ENCODE data around the gene KL. TPM values are rescaled to one million over a fixed set of nuclear protein-coding genes. Genes with fewer than 3 reads are reported as not detected.

The KL gene
- polyA plus RNA-seq, 1 donor: 58.3 TPM

DNA sequence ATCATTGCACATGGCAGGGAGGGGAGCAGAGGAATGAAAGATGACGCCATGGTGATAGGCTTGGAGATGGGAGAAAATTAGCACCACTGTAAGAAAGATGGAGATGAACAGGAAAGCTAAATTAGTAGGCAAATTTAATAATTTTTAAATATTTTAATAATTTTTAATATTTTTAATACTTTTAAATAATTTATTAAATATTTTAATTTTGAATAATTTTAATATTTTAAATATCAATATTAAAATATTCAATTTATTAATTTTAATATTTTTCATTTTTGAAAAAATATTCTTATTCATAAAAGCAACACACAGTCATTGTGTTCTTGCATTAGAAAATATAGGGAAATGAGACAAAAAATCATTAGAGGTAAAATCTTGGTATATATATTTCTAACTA lies 15.9 kb upstream of the KL start:
- DNase-seq: no peak

DNA sequence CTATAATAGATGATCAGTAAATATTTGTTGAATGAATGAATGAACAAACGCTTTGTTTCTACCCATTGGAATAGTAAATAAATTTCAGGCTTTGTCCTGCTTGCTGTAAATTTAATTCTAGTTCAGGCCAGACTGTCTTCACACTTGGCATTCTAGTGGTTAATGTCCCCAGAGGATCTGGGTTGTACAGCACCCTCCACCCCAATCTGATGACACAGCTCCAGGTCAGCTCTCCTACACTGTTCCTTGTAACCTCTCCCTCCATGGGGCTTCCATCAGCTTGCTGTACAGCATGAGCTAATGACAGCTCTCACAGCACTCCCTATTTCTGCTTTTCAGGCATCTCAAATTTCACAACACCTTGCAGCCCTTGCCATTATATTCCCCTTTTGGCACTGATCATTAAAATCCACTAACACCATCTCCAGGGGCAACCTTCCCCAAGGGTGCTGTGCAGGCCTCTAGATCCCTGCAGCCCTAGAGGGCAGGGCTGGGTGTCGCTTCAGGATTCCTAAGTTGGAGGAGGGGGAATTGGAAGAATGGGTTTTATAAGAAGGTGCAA lies 12.7 kb upstream of the KL start:
- no peak for DNase-seq

GRCh38 chr13:33004511-33004910 lies 11.7 kb upstream of the KL start:
- no peak for DNase-seq

GRCh38 chr13:33006134-33006533 lies 10.1 kb upstream of the KL start:
- no peak for DNase-seq

- no peak for DNase-seq
Measured at GRCh38 chr13:33006638-33007037, 9.6 kb upstream of the KL start.

DNA sequence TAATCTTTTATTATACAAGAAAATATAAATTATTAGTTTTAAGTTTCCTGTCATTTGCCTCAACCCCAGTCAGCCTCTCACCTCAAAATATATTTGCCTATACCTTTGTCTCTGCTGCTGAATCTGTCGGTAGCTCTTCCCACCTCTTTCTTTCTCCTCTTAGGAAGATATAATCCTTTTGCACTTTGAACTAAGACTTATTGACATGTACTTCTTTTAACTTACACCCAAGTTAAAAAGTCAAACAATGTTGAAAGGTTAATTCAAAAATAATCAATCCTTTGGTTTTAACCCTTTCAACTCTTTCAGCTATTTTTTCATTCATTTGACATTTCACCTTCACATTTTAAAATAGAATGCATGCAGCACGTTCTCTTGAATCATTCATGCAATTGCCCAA lies 9.0 kb upstream of the KL start:
- DNase-seq: no peak

GRCh38 chr13:33007950-33008349 lies 8.3 kb upstream of the KL start:
- DNase-seq: no peak

GRCh38 chr13:33008946-33009722 lies 7.1 kb upstream of the KL start:
- no peak for DNase-seq

GRCh38 chr13:33011828-33012470 lies 4.3 kb upstream of the KL start:
- no peak for DNase-seq

GRCh38 chr13:33014291-33014690 lies 1.9 kb upstream of the KL start:
- no peak for DNase-seq

- no peak for DNase-seq
Measured at GRCh38 chr13:33015241-33015668, 968 bp upstream of the KL start.

GRCh38 chr13:33015791-33016323 lies 366 bp upstream of the KL start:
- peak; percentile 41 for DNase-seq

DNA sequence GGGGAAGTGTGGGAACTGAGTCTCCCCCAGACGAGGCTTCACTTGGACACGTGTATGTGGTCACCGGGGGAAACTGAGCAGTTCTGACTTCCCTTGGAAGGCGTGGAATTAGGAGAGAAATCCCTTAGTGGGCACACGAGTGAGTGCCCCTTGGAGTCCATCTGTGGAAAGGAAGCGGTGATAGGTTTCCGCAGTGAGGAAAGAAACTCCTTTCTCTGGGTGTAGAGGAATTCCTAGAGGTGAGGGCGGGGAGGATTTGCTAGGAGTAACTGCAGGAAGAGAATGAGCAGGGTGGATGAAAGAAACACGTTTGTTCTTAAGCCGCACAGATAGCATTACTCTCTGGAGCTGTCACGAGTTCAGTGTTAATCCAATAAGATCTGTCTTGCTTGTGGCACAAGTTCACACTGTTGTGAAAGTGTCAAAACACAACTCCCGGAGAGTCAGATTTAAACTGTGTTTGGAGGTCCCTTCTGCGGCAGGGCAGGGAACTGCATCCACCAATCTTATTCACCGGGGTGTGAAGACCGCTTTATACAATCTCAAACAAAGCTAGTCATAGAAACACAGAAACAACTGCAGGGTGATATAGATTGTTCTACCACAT lies 1.2 kb downstream of the KL start:
- peak; percentile 57 for DNase-seq

GRCh38 chr13:33018886-33019285 lies 2.7 kb downstream of the KL start:
- no peak for DNase-seq

DNA sequence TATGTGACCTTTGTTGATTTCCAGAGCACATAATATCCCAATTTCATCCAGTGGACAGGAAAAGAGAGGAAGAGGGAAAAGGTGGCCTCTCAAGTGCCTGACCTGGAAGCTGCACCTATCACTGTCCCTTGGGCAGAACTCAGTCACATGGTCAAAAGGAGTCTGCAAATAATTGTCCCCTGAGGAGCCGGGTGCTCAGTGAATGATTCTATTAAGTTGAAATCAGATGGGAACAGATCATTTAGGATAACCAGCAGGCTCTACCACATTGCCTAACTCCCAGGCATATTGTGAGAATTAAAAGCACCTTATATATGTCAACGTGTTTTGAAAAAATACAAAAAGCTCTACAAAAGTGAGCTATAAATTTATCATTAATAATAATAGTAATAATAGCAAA lies 6.8 kb downstream of the KL start:
- DNase-seq: no peak

GRCh38 chr13:33025220-33025744 lies 9.1 kb downstream of the KL start:
- no peak for DNase-seq

- DNase-seq: no peak
Measured at GRCh38 chr13:33026489-33027152, 10.4 kb downstream of the KL start.

GRCh38 chr13:33028620-33029019 lies 12.4 kb downstream of the KL start:
- DNase-seq: no peak

- DNase-seq: no peak
Measured at GRCh38 chr13:33031277-33031676, 15.1 kb downstream of the KL start.

DNA sequence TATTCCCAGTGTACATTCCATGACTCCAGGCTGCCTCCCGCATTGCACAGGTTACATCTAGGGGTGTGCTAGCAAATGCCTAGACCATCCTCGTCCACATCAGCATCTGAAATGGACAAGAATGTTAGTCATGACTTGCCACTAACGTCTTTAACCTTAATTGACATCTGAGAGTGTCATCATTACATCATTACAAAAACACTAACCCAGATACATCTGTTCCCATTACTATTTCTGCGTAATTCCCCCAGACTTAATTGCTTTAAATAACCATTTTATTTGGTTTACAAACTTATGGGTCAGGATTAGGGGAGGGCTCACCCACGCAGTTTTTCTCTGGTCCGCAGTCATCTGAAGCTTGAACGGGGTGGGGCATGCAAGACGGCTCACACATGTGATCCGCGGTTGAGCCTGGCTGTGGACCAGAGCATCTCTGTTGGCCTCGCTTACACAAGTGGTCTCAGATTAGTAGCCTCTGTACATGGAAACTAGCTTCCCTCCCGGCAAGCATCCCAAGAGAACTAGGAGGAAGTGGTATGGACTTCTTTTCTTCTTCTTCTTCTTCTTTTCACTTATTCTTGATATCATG lies 15.9 kb downstream of the KL start:
- no peak for DNase-seq

GRCh38 chr13:33033051-33033812 lies 17.0 kb downstream of the KL start:
- DNase-seq: no peak

Data from left kidney (tissue), 2 donors.